Right lobe of liver (tissue), 4 donors: Measurements from ENCODE around the gene HORMAD2.

Experiments used
- CTCF ChIP-seq, 4 donors: fragments of 200-600 bp in 3 of 4; fragments of 450-650 bp in 1 of 4; IDR thresholded peaks; one replicate each; pipeline versions ENCODE4 v1.5.1 to v1.8.0; 2016 to 2022; ENCODE audit warnings: antibody characterized with exemption in 4 of 4, mild to moderate bottlenecking in 2 of 4
- POLR2A ChIP-seq: fragments of 450-650 bp; IDR thresholded peaks from one replicate; pipeline ENCODE4 v1.6.1; 2017; ENCODE audit warnings: antibody characterized with exemption, mild to moderate bottlenecking
- donor health status: DM: no; HTN: no; CAD: no.
- donor health status: DM: no; HTN: no; CAD: no.
- donor health status: DM: no; HTN: yes; CAD: no.

GRCh38 chr22:30113494-30113893 lies 33.2 kb downstream of the HORMAD2 start:
- TF ChIP-seq POLR2A (no peak), CTCF (IDR thresholded peaks at IDR 0.05) (no peak)
